ENCODE data around the gene PTPRK. TPM values are rescaled to one million over a fixed set of nuclear protein-coding genes. Genes with fewer than 3 reads are reported as not detected.
A peak's percentile ranks its signal among the peaks of the same experiment; 100 is the strongest.

PTPRK gene
- total RNA-seq, 1 experiment from 2014 or later = 34.2 TPM

DNA sequence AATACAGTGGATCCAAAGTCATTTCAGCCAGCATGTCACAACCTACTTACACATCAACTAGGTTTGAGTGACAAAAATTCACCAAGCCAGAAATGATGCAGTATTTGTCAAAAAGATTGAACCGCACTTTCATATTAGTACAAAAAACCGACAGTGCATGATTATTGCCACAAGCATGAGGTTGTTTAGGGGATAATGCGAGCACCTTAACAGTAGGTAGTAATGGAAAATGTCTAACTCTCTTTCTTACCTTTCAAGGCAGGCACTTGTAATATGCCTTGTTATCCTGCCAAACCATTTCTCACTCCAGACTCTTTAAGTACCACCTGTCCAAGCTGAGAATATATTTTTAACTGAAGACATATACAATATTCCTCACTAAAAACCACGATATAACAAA is 349.2 kb downstream of the PTPRK start:
- no peaks in the 10 kb centered on the region for H3K36me3 ChIP-seq (ENCODE audit: control insufficient read depth in 1 of 2, insufficient read depth in 2 of 2, low read length in 2 of 2)
- H3K4me2 ChIP-seq (ENCODE audit: low read length) = no peak overlapping the region
- ChIA-PET RAD21 (ENCODE audit: low non-redundant PET in 1 of 2, low total read pairs in 2 of 2, uncharacterized antibody in 2 of 2, unreplicated experiment in 2 of 2) (no interaction called here), CTCF (no interaction called here), POLR2A (no interaction called here)
- ATAC-seq (no peak), DNase-seq (ENCODE audit: low read depth, low spot score) (no peak)
- H2AFZ ChIP-seq (ENCODE audit: low read depth, low read length, poor library complexity, severe bottlenecking) = no peak overlapping the region
- intact Hi-C loops (cut with micrococcal nuclease) = no loop called here
- H3K79me2 ChIP-seq (ENCODE audit: insufficient read depth, low read length) = no peaks in the 10 kb centered on the region
- no peak overlapping the region for H3K4me3 ChIP-seq (replicated peaks in 1 of 2; ENCODE audit: low read depth in 1 of 2, low read length in 2 of 2)
- H3K9ac ChIP-seq (ENCODE audit: low read length) = no peak overlapping the region
- H3K9me3 ChIP-seq (ENCODE audit: control insufficient read depth in 1 of 2, insufficient read depth in 1 of 2, low read depth in 1 of 2, low read length in 2 of 2) = no peaks in the 10 kb centered on the region
- no TSS peak for BruUV-seq (replicated peaks)
- H3K9me2 ChIP-seq (ENCODE audit: insufficient read depth) = no peaks in the 10 kb centered on the region
- no peaks in the 10 kb centered on the region for H4K20me1 ChIP-seq (ENCODE audit: insufficient read depth)
- peaks cover 0 to 7% of the 10 kb centered on the region in 2 experiments; a peak in 2 of 4 replicates for H3K4me1 ChIP-seq (ENCODE audit: control insufficient read depth in 1 of 2, insufficient read depth in 2 of 2, low read length in 2 of 2)
- H3K27ac ChIP-seq (ENCODE audit: low read depth, low read length) = no peak overlapping the region
- no peak for TF ChIP-seq POLR2AphosphoS5 (IDR thresholded peaks at IDR 0.05; ENCODE audit: low read depth, low read length)
- no peak for TF ChIP-seq JUND (IDR thresholded peaks at IDR 0.05)
- no peak for TF ChIP-seq CEBPB (IDR thresholded peaks at IDR 0.05; ENCODE audit: low read depth)
- no peak for TF ChIP-seq TCF7L2 (IDR thresholded peaks at IDR 0.05; ENCODE audit: borderline replicate concordance, extremely low read depth, insufficient read depth, insufficient read length)
- no peak for TF ChIP-seq ZNF274 (IDR thresholded peaks at IDR 0.05; ENCODE audit: low read depth, low read length)
- TF ChIP-seq ZBTB33 (IDR thresholded peaks at IDR 0.05; ENCODE audit: extremely low read depth, insufficient replicate concordance, low read length) = no peak
- no peak for TF ChIP-seq SRF (IDR thresholded peaks at IDR 0.05; ENCODE audit: low read depth)
- no peak for TF ChIP-seq FOSL1 (IDR thresholded peaks at IDR 0.05; ENCODE audit: low read depth)
- no peak for TF ChIP-seq ELF1 (IDR thresholded peaks at IDR 0.05; ENCODE audit: borderline replicate concordance, low read depth)
- H3K27me3 ChIP-seq (ENCODE audit: insufficient read depth, low read length) = no peaks in the 10 kb centered on the region

DNA sequence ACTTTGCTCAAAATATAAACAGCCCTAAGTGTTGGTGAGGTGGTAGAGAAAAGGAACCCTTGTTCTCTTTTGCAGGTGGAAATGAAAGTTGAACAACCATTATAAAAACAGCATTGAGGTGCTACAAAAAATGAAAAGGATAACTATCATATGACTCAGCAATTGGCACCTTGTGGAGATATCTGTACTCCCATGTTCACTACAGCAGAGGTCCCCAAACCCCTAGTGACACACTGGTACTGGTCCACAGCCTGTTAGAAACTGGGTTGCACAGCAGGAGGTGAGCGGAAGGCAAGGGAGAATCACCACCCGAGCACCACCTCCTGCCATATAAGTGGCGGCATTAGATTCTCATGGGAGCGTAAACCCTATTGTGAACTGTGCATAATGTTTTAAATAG is 352.2 kb downstream of the PTPRK start:
- POLR2A ChIA-PET = no interaction called here
- no peaks in the 10 kb centered on the region for H3K79me2 ChIP-seq (ENCODE audit: insufficient read depth, low read length)
- intact Hi-C loops (cut with micrococcal nuclease) = no loop called here
- H3K9ac ChIP-seq (ENCODE audit: low read length) = no peak overlapping the region
- no peak overlapping the region for H2AFZ ChIP-seq (ENCODE audit: low read depth, low read length, poor library complexity, severe bottlenecking)
- no TSS peak for BruUV-seq (replicated peaks)
- H3K4me1 ChIP-seq (ENCODE audit: control insufficient read depth in 1 of 2, insufficient read depth in 2 of 2, low read length in 2 of 2) = peaks cover 0 to 7% of the 10 kb centered on the region in 2 experiments; a peak in 2 of 4 replicates
- ATAC-seq (peak; percentile 44; the same call in 1 of the 2 replicates), DNase-seq (ENCODE audit: low read depth, low spot score) (no peak)
- no peak overlapping the region for H3K27ac ChIP-seq (ENCODE audit: low read depth, low read length)
- H3K9me3 ChIP-seq (ENCODE audit: control insufficient read depth in 1 of 2, insufficient read depth in 1 of 2, low read depth in 1 of 2, low read length in 2 of 2) = no peaks in the 10 kb centered on the region
- TF ChIP-seq ELF1 (IDR thresholded peaks at IDR 0.05; ENCODE audit: borderline replicate concordance, low read depth) (no peak), RAD21 (IDR thresholded peaks at IDR 0.05; ENCODE audit: low read depth) (no peak)
- no peaks in the 10 kb centered on the region for H3K27me3 ChIP-seq (ENCODE audit: insufficient read depth, low read length)
- no peaks in the 10 kb centered on the region for H3K36me3 ChIP-seq (ENCODE audit: control insufficient read depth in 1 of 2, insufficient read depth in 2 of 2, low read length in 2 of 2)
- no peaks in the 10 kb centered on the region for H4K20me1 ChIP-seq (ENCODE audit: insufficient read depth)
- RAD21 ChIA-PET (ENCODE audit: low non-redundant PET in 1 of 2, low total read pairs in 2 of 2, uncharacterized antibody in 2 of 2, unreplicated experiment in 2 of 2) = no interaction called here
- H3K9me2 ChIP-seq (ENCODE audit: insufficient read depth) = no peaks in the 10 kb centered on the region
- H3K4me2 ChIP-seq (ENCODE audit: low read length) = no peak overlapping the region
- CTCF ChIA-PET = no interaction called here
- no peak overlapping the region for H3K4me3 ChIP-seq (replicated peaks in 1 of 2; ENCODE audit: low read depth in 1 of 2, low read length in 2 of 2)
